ENCODE data around the gene HMHB1.

HMHB1 gene

GRCh38 chr5:143812085-143812705 lies at the start of gene HMHB1:
HMHB1 (plus strand) TSS chr5:143812161.
- no peak for DNase-seq

GRCh38 chr5:143762636-143763220 lies 49.2 kb upstream of the HMHB1 start:
- DNase-seq, result no peak

- DNase-seq, result no peak
Observed at GRCh38 chr5:143767162-143767561, 44.8 kb upstream of the HMHB1 start.

DNA sequence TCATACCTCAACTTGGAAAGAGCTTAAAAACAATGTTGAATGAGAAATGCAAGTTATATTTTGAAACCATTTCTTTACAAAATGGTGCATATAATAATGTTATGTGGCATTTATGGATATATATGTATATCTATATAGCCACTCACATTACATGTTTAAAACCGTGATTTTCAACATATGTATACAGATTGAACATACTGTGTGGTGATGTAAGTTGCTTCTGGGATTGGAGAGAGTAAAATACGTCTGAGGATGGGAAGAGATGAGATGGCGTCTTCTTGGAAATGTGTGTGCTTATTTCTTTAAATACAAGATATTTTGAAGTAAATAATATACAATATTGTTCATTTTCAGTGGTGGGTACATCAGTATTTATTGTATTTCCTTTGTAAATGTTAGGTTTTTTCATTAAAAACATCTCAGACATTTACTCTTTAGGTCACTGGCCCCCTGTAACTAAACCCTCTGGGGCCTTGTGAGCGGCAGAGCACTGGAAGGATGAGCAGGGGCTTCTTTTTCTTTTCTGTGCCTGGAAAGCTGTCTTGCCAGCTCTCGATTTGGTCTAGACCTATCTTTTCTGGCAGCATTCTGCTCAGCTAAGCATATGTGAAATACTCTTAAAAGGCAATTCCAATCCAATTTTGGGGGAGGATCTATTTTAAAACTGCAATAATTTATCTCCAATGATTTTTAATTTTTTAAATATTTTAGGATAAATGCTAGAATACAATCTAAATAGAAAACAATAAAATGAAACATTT lies 42.8 kb upstream of the HMHB1 start:
- no peak for DNase-seq

- DNase-seq, result no peak
Observed at GRCh38 chr5:143770450-143770849, 41.5 kb upstream of the HMHB1 start.

DNA sequence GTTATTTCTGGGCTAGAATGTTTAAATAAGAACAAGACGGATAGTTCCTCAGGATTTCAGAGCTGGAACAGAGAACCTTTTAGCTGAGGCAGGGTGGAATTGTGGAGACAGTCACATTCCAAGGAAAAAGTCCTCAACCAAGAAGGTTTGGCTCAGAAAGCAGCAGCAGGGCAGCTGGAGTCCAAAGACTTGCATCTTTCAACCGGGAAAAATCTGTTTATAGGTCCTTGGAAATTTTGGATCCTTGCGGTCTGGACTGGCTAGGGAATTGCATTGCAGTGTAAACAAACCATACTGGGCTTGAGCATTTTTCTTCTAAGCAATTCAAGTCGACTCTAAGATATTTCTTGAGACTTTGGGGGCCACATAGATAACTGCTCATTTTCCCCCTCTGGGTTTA lies 40.8 kb upstream of the HMHB1 start:
- DNase-seq, result no peak

- no peak for DNase-seq
Observed at GRCh38 chr5:143771602-143772001, 40.4 kb upstream of the HMHB1 start.

DNA sequence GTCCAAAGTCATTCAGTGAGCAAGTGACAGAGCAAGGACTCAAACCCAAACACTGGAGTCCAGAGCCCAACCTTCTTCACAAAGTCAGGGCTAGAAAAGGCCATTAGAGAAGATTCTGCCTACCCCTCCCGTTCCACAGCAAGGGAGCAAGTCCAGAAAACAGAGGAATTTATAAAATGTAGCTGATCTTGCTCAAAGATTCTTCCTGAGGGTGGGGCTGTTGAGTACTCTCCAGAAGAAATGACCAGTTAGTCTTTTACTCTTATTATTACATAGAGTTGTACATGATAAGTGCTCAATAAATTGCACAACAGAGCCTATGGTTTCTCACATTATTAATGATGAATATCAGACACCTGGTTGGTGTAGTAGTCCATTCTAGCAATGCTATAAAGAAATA lies 39.3 kb upstream of the HMHB1 start:
- DNase-seq, result no peak

- no peak for DNase-seq
Observed at GRCh38 chr5:143775258-143775657, 36.7 kb upstream of the HMHB1 start.

DNA sequence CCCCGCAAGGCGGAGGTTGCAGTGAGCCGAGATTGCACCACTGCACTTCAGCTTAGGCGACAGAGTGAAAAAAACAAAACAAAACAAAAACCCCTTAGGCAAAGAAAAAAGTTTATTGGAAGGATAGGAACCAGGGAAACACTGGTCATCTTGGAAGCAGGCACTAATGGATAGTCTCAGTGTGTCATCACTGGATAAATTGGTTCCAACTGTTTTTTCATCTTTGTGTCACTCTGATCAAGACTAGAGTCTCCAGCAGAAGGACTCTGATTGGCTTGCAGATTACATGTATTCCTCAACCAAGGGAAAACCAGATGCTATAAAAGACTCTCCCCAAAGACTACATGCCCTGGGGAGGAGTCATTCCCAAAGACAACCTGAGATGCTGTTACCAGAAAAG lies 35.0 kb upstream of the HMHB1 start:
- no peak for DNase-seq

DNA sequence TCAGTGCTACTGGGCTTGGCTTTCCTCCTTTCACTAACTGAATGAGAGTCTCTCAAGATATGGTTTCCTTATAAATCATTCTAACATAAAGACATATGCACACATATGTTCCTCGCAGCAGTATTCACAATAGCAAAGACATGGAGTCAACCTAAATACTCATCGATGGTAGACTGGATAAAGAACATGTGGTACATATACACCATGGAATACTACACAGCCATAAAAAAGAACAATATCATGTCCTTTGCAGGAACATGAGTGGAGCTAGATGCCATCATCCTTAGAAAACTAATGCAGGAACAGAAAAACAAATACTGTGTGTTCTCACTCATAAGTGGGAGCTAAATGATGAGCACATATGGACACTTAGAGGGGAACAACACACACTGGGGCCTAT lies 32.5 kb upstream of the HMHB1 start:
- DNase-seq, result no peak

GRCh38 chr5:143781993-143782520 lies 29.9 kb upstream of the HMHB1 start:
- DNase-seq, result no peak

DNA sequence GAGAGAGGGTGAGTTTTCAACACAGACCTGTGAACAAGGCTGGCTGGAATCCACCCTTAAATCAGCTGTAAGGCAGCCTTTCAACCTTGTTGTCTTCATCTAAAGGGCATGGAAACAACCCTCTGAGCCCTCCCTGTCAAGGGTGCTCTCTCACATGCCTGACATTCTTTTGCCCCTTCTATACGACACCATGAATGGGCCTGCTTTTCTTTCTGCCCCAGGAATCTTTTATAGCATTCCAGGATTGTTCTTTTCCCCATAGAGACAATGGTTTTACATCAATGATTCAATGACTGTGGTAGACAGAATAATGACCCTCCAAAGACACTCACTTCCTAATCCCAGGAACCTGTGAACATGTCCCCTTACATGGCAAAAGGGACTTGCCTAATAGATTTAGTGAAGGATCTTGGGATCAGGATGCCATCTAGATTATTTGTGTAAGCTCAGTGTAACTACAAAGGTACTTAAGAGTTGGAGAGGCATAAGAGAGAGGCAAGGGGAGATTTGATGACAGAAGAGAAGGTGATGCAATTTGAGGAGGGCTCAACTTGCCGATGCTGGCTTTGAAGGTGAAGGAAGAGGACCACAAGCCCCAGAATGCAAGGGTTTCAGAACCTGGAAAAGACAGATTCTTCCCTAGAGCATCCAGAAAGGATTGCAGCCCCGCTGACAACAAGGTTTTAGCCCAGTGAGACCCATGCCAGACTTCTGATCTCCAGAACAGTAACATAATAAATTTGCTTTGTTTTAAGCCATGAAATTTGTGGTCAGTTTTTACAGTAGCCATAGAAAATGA lies 29.2 kb upstream of the HMHB1 start:
- DNase-seq, result no peak

- DNase-seq, result no peak
Observed at GRCh38 chr5:143788401-143788800, 23.6 kb upstream of the HMHB1 start.

- DNase-seq, result no peak
Observed at GRCh38 chr5:143790457-143791112, 21.4 kb upstream of the HMHB1 start.

DNA sequence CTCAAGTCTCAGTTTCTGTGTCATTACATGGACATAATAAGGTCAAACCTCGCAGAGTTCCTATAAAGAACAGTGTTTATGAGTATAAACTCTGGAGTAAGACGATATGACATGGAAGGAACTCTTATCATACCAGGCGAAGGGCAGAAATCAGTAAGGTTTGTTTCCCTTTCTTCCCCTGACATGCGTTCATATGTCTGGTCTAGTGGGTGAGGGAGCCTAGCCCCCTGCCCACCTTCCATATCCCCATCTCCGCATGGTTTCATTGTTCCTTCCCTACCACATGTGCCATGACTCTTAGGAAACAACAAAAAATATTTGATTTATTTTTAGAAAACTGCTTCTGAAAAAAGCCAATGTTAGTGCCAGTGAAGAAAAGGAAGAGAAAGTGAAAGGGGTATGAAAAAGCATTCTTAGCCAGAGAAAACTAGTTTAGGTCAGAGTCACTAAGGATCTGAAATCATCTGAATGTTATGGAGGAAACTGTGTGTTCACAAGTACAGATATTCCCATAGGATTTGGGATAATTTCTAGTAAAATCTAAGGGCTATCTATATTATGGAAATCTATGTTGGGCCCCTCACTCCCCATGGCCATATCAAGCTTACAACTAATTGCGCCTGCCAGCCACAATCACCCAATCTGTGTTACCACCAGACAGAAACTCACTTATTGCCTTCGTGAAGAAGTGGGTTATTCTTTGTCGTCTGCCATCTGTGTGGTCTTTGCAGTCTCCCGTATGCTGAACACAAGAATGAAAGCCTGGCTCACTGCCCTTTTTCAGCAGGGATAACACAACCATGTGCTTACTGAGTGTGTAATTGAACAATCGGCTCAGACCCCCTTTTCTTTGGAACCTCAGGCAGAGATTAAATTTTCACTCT lies 19.9 kb upstream of the HMHB1 start:
- DNase-seq, result no peak

DNA sequence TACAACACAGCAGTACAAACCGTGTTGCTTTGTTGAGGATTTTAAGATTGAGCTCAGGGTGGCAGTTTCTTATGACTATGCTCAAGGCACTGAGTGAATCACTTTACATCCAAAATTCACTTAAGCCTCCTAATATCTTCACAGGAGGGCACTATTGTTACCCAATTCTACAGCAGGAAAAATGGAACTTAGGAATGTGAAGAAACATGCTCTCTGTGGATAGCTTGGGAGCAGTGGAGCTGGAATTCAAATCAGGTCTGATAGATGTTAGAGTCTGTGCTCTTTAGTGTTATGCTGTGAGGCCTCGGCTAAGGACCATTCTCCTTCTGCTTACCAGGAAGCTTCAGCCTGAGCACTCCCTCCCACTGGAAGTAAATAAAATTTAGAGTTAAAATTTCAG lies 18.7 kb upstream of the HMHB1 start:
- no peak for DNase-seq

DNA sequence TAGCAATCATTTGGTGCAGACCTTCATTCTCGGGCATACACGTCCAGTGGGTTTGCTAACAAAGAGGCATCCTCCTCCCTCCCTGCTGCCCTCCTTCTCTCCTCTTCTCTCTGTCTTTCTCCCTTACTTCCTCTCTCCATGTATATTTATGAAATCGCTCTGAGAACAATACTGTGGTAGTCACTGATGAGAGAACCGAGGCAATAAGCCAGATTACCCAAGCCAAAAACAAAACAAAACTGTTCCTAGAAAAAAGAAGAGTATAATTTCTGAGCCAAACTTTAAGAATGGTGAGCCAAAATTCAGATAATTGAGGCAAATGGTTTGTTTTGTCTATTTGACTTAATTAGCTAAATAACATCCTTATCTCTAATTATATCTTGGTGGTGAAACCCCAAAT lies 15.8 kb upstream of the HMHB1 start:
- no peak for DNase-seq

- no peak for DNase-seq
Observed at GRCh38 chr5:143796753-143797152, 15.2 kb upstream of the HMHB1 start.

GRCh38 chr5:143800715-143801114 lies 11.2 kb upstream of the HMHB1 start:
- no peak for DNase-seq

- no peak for DNase-seq
Observed at GRCh38 chr5:143801252-143801939, 10.6 kb upstream of the HMHB1 start.

Measured in stimulated activated CD4-positive, alpha-beta T cell treated with anti-CD3 and anti-CD28 coated beads, Interleukin-4, amount 100 ng/mL, for 1 hour (primary cell).